Gastrocnemius medialis (tissue), 4 donors: ENCODE results near the gene OSBP2. TPM values are rescaled to one million over a fixed set of nuclear protein-coding genes. Genes with fewer than 3 reads are reported as not detected.

Experiments
- ATAC-seq, 2 donors: fragments of 150-250 bp; one replicate each; pipeline ENCODE4 v1.9.1; 2016
- DNase-seq, 2 donors: peaks; one replicate each; pipeline ENCODE4 v3.0.0-alpha.2; 2019
- H3K27ac ChIP-seq, 4 donors: fragments of 200-600 bp; sonication (generic); 1 replicate in 1 of 4; 2 replicates in 3 of 4; pipeline ENCODE4 v1.5.1; 2016 to 2018; ENCODE audit warnings: mild to moderate bottlenecking in 2 of 4, moderate library complexity in 1 of 4
- H3K27me3 ChIP-seq, 3 donors: fragments of 200-600 bp; sonication (generic) in 2 of 3; 1 replicate in 1 of 3; 2 replicates in 2 of 3; pipeline versions ENCODE4 v1.5.1 to v1.6.0; 2016 to 2019; ENCODE audit warnings: mild to moderate bottlenecking in 1 of 3, moderate library complexity in 1 of 3
- H3K36me3 ChIP-seq, 2 donors: fragments of 200-600 bp; sonication (generic) in 1 of 2; one replicate each; pipeline ENCODE4 v1.5.1; 2017 to 2018
- H3K4me1 ChIP-seq, 2 donors: fragments of 200-600 bp; sonication (generic) in 1 of 2; one replicate each; pipeline ENCODE4 v1.5.1; 2016 to 2017; ENCODE audit warnings: mild to moderate bottlenecking in 2 of 2
- H3K4me3 ChIP-seq, 4 donors: fragments of 200-600 bp; sonication (generic) in 3 of 4; 1 replicate in 1 of 4; 2 replicates in 3 of 4; pipeline ENCODE4 v1.5.1; 2016 to 2019; ENCODE audit warnings: mild to moderate bottlenecking in 2 of 4
- H3K9me3 ChIP-seq, 3 donors: fragments of 200-600 bp; sonication (generic) in 2 of 3; 1 replicate in 1 of 3; 2 replicates in 2 of 3; pipeline ENCODE4 v1.5.1; 2016 to 2019
- POLR2A ChIP-seq, 2 donors: fragments of 450-650 bp; IDR thresholded peaks; one replicate each; pipeline ENCODE4 v1.6.1; 2017; ENCODE audit warnings: antibody characterized with exemption in 2 of 2, mild to moderate bottlenecking in 2 of 2, moderate library complexity in 2 of 2
- in situ Hi-C, 4 donors: fragments of 200-750 bp; cut with MboI; loops; one replicate each; pipeline versions ENCODE4 v1.15.0 to v1.8.0; 2017; ENCODE audit warnings: low sequenced_read_pairs in 4 of 4
- intact Hi-C: fragments of 100-400 bp; cut with DNase I; formaldehyde crosslinking; loops from one replicate; pipeline ENCODE4 v1.15.1; 2023; ENCODE audit warnings: low total_unique reads
- total RNA-seq, 4 donors: library from RNA; depleted of rRNA; stranded (reverse); fragments of >200 nt; gene quantifications; one replicate each; pipeline versions ENCODE4 v1.1.0 to v1.2.3, GENCODE V29; 2016
- TF ChIP-seq, protein P1 (sequence below), 5 experiments: fragments of 450-650 bp in 3 of 5; fragments of 200-600 bp in 2 of 5; sonication (generic) in 2 of 5; IDR thresholded peaks in 4 of 5; conservative IDR thresholded peaks in 1 of 5; 1 replicate in 4 of 5; 2 replicates in 1 of 5; pipeline ENCODE4 v1.5.1; 2016 to 2019; ENCODE audit warnings: antibody characterized with exemption in 5 of 5, mild to moderate bottlenecking in 3 of 5, moderate library complexity in 3 of 5

OSBP2 gene
- total RNA-seq, 4 donors from 2014 or later, result 2.8 to 4.3 (median 3.0) TPM

DNA sequence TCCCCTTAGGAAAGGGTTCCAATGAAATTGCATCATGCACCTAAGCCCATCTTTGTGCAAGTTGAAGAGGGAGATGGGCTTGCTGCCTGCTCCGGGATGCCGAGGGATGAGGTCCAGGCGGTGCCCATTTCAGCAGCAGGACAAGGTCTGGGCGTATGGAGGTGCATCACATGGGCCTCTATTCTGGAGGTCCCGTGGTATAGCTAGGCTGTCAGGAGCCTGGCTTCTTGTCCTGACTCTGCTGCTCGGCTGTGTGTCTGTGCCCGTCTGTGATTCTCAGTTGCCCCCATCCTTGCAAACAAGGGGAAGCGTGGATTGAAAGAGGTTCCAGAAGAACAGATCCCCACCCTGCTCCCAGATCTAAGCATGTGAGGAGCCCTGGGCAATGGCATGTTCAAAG is 130.0 kb downstream of the OSBP2 start:
- intact Hi-C loops, result no loop called here
- H3K4me3 ChIP-seq, result no peak overlapping the region
- no peak for TF ChIP-seq POLR2A (IDR thresholded peaks at IDR 0.05)
- TF ChIP-seq, protein P1, sequence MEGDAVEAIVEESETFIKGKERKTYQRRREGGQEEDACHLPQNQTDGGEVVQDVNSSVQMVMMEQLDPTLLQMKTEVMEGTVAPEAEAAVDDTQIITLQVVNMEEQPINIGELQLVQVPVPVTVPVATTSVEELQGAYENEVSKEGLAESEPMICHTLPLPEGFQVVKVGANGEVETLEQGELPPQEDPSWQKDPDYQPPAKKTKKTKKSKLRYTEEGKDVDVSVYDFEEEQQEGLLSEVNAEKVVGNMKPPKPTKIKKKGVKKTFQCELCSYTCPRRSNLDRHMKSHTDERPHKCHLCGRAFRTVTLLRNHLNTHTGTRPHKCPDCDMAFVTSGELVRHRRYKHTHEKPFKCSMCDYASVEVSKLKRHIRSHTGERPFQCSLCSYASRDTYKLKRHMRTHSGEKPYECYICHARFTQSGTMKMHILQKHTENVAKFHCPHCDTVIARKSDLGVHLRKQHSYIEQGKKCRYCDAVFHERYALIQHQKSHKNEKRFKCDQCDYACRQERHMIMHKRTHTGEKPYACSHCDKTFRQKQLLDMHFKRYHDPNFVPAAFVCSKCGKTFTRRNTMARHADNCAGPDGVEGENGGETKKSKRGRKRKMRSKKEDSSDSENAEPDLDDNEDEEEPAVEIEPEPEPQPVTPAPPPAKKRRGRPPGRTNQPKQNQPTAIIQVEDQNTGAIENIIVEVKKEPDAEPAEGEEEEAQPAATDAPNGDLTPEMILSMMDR (IDR thresholded peaks at IDR 0.05 in 4 of 5, conservative IDR thresholded peaks at IDR 0.05 in 1 of 5), result no peak
- peaks cover 9 to 26% (median 14%) of the 10 kb centered on the region in 3 donors for H3K27me3 ChIP-seq
- DNase-seq, result no peak
- H3K27ac ChIP-seq, result no peak overlapping the region
- no peaks in the 10 kb centered on the region for H3K9me3 ChIP-seq
- peaks cover 0 to 10% of the 10 kb centered on the region in 2 donors for H3K4me1 ChIP-seq
- ATAC-seq, result no peak
- H3K36me3 ChIP-seq, result no peaks in the 10 kb centered on the region
- in situ Hi-C loops, result no loop called here

DNA sequence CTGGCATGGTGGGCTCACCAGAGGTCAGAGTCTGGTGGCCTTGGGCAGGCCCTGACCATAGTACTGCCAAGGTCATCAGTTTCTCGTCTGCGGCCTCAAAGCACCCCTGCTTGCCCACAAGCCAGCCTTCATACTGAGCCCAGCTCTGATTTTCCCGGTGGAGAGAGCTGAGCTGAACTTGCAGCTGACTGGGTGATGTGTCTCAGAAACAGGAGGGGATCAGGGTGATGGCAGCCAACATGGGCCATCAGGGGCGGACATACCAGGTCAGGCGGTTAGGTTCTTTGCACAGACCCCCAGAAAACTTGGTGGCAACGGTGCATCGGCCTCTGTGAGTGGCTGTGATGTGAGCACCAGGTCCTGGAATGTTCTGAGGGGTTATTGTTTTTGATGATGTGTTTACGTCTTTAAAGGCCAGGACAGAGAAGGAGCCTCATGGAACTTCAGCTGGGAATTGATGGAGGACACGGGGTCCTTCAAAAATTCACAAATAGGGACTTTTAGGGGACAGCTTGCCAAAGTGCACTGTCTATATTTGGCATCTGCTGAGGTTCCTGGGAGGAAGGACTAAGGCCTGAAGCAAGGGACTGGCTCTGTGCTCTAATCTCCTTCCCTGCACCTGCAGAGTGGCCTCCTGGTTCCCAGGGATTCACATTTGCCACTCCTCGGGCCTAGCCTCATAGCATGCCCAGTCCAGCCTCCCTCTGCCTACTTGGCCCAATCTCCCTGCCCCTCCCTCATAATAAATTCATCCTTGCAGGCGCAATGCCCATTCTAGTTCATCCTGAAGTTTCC is 131.2 kb downstream of the OSBP2 start:
- H3K36me3 ChIP-seq, result no peaks in the 10 kb centered on the region
- H3K27ac ChIP-seq, result no peak overlapping the region
- in situ Hi-C loops (no loop called here), intact Hi-C loops (no loop called here)
- DNase-seq (no peak), ATAC-seq (no peak)
- no peaks in the 10 kb centered on the region for H3K9me3 ChIP-seq
- H3K4me1 ChIP-seq, result peaks cover 0 to 10% of the 10 kb centered on the region in 2 donors
- H3K4me3 ChIP-seq, result no peak overlapping the region
- TF ChIP-seq POLR2A (IDR thresholded peaks at IDR 0.05), result no peak
- TF ChIP-seq, protein P1 (IDR thresholded peaks at IDR 0.05 in 4 of 5, conservative IDR thresholded peaks at IDR 0.05 in 1 of 5), result no peak
- peaks cover 6 to 25% (median 14%) of the 10 kb centered on the region in 3 donors for H3K27me3 ChIP-seq

DNA sequence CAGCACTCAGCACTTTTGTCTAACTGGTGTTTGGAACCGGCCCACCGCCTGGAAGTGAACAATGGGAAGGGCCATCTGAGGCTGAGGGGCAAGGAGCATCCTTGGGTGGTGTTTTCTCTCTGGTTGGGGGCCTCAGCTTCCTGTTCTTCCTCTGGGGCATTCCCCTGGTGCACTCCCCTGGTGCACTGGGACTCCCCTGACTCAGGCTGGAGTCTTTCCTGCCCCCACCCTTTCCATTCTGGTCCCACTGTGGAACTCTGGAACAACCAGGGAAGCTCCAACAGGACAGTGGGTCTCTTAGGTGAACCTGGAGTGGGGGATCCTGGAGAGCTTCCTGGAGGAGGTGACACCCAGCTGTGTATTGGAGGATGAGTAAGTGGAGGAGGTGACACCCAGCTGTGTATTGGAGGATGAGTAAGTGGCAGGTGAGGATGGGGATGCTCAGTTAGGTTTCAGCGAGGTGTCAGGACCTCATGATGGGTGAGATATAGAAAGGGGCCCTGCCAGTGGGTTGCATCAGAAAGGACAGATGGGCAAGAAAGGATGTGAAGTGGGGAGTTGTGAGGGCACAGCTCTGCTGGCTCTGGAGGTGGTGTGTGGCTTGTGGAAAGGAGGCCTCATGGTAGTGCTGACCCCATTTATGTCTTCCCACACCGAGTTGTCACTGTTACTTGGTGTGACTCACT is 132.1 kb downstream of the OSBP2 start:
- H3K27me3 ChIP-seq, result peaks cover 3 to 16% (median 13%) of the 10 kb centered on the region in 3 donors
- no peak overlapping the region for H3K4me3 ChIP-seq
- no peaks in the 10 kb centered on the region for H3K36me3 ChIP-seq
- no peak overlapping the region for H3K27ac ChIP-seq
- intact Hi-C loops (no loop called here), in situ Hi-C loops (no loop called here)
- H3K9me3 ChIP-seq, result no peaks in the 10 kb centered on the region
- peaks cover 0 to 10% of the 10 kb centered on the region in 2 donors for H3K4me1 ChIP-seq
- no peak for DNase-seq
- no peak for ATAC-seq
- TF ChIP-seq POLR2A (IDR thresholded peaks at IDR 0.05), result no peak
- TF ChIP-seq, protein P1 (IDR thresholded peaks at IDR 0.05 in 4 of 5, conservative IDR thresholded peaks at IDR 0.05 in 1 of 5), result no peak

DNA sequence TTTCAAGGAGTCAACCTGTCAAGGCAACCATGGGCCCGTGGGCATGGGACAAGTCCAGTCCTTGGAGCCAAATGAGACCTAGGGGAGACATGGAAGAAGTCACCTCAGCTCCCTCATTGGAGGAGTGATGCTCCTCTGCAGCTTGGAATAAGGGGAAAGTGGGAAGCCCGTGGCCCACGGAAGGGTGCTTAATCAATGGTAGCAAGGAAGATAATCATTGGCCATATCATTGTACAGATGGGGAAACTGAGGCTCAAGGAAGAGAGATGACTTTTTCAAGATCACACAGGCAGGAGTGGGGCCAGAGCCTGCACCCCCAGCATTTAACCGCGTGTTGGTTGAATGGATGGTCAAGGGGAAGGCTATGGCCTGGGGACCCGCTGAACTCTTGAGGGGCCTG is 133.0 kb downstream of the OSBP2 start:
- in situ Hi-C loops (no loop called here), intact Hi-C loops (no loop called here)
- no peak for ATAC-seq
- no peak for DNase-seq
- H3K4me1 ChIP-seq, result peaks cover 0 to 2% of the 10 kb centered on the region in 2 donors
- H3K36me3 ChIP-seq, result no peaks in the 10 kb centered on the region
- H3K9me3 ChIP-seq, result no peaks in the 10 kb centered on the region
- TF ChIP-seq POLR2A (IDR thresholded peaks at IDR 0.05), result no peak
- TF ChIP-seq, protein P1 (IDR thresholded peaks at IDR 0.05 in 4 of 5, conservative IDR thresholded peaks at IDR 0.05 in 1 of 5), result no peak
- H3K27ac ChIP-seq, result no peak overlapping the region
- H3K27me3 ChIP-seq, result peaks cover 0 to 8% (median 7%) of the 10 kb centered on the region in 3 donors
- H3K4me3 ChIP-seq, result no peak overlapping the region
